ENCODE results near the gene SPINDOC.

DNA sequence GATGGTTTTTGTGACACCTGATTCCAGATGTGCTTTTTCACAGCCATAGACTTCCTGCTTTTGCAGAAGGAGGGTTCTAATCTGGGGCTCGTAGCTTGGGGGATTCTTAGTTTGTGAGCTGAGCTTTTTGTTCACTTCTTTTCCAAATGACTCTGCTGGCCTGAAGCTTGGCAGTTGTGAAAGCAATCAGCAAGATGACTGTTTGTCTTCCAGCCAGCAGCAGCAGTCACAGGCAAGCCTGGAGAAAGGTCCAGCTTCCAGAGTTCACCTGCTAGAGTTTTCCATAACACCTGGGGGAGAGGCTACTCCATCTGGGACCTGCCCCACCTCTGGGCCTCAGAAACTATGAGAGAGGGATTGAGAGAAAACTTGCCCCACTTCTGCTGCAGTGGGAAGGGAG lies 29.8 kb downstream of the SPINDOC start:
- TF ChIP-seq GATA2 (IDR thresholded peaks at IDR 0.05; ENCODE audit: low read depth, low read length), result no peak
- TF ChIP-seq GATA3 (IDR thresholded peaks at IDR 0.05; ENCODE audit: low read depth, low read length), result no peak
